Erythroblast (primary cell): Measurements from ENCODE around the gene PRRT3.

ENCODE experiments used
- GATA1 ChIP-seq: IDR thresholded peaks from 2 replicates; pipeline ENCODE4 v1.6.1; 2011; ENCODE audit warnings: low read depth, mild to moderate bottlenecking, control low read depth, low read length, moderate library complexity
- POLR2A ChIP-seq: IDR thresholded peaks from 2 replicates; pipeline ENCODE4 v1.6.1; 2011; ENCODE audit warnings: mild to moderate bottlenecking, low read length

- TF ChIP-seq POLR2A = no peak
- no peak for TF ChIP-seq GATA1
These were observed 38.2 kb downstream of the PRRT3 start for GRCh38 chr3:9914011-9914410.
